AG10803 (cell line): ENCODE data around the gene CC2D2B.

ENCODE experiments used
- DNase-seq: peaks from one replicate; pipeline ENCODE4 v3.0.0; 2010; ENCODE audit warnings: low read depth
- H3K4me3 ChIP-seq: 2 replicates; pipeline ENCODE4 v1.5.1; 2011; ENCODE audit warnings: mild to moderate bottlenecking, low read length, control low read depth
- CTCF ChIP-seq: conservative IDR thresholded peaks from 2 replicates; pipeline ENCODE4 v1.5.1; 2011; ENCODE audit warnings: mild to moderate bottlenecking, low read length, control low read depth, inconsistent platforms

Gene CC2D2B

DNA sequence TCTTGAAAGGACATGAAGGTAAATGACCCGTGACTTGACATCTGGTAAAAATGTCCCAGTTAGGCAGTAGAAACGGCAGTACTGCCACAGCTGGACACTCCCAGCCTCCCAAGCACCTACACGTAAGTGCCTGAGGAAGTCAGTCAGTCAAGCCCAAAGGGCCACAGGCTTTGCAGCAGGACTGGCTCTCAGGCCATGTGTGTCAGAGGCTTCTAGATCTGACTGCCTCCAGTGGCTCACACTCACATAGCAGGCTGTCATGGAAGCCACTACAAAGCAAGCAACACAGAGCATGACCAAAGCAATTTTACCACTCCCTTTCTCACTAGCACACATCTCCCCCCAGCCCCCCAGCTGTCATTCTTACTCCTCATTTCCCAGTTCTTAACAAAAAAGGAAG lies 117.8 kb downstream of the CC2D2B start:
- peak; percentile 23; the same call in 1 of the 2 replicates for TF ChIP-seq CTCF
- no peak overlapping the region for H3K4me3 ChIP-seq
- peak; percentile 8 for DNase-seq

DNA sequence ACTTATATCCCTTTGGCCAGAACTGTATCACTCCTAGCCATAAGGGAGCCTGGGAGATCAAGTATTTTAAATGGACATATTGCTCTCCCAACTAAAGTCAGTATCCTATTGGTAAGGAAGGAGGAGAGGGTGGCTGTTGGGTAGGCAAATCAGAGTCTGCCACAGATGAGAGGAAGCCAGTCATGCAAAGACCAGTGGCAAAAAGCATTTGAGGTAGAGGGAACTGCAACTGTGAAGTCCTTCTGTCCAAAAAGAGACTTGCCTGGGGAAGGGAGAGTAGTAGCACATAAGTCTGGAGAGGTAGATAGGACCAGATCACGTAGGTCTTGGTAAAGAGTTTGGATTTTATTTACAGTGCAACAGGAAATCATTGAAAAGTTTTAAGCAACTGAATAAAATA lies 126.8 kb downstream of the CC2D2B start:
- no peak overlapping the region for H3K4me3 ChIP-seq
- no peak for DNase-seq
- no peak for TF ChIP-seq CTCF

DNA sequence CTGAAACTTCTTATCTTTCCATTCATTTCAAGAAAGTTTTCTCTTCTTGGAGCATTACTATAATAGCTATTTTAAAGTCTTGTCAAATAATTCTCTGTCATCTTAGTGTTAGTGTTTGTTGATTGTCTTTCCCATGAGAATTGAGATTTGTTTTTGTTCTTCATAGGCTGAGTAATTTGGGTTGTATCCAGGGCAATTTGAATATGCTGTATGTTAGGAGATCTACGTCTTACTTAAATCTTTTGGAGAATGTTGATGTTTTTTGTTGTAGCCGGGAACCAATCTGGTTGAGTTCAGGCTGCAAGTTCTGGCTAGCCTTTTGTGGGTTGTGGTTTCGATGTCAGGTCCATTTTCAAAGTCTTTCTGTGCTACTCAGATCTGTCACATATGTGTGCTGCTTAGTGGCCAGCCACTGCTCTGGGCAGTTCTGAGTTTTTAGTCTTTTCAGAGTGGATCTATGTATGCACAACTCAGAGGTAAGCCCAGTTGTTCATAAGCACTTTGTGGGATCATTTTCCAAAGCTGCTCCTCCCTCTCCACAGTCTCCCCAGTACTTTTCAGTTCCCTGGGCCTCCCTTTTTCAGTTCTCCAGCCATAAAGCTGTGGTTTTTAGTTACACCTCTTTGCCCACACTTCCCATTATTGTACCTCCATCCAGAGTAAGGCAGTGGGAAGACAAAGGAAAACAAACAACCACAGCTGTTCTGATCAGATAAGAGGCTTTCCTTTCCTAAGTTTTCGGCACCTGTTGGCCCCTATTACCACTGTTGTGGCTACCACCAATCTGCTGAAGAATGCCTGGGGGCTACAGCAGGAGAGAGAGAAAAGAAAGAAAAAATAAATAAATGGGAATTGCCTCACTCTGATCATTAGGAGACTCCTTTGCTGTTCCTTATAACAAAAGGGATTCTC lies 131.0 kb downstream of the CC2D2B start:
- TF ChIP-seq CTCF: no peak
- no peak overlapping the region for H3K4me3 ChIP-seq
- DNase-seq: no peak

DNA sequence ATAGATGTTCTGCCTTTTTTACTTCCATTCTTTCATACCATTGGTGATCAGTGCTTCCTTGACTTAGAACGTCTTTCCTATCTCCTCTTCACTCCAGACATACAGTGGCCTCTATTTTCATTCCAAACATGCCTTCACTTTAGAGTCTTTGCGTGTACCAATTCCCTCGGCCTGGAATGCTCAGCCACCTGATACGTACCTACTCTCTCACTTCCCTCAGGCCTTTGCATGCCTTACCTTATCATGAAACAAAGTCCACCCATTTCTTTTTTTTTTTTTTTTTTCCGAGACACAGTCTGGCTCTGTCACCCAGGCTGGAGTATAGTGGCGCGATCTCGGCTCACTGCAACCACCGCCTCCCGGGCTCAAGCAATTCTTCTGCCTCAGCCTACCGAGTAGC lies 133.4 kb downstream of the CC2D2B start:
- no peak for DNase-seq
- H3K4me3 ChIP-seq: no peak overlapping the region
- TF ChIP-seq CTCF: no peak

GRCh38 chr10:96043033-96043892 lies 135.5 kb downstream of the CC2D2B start, which contains the start of gene CCNJ:
CCNJ (plus strand) TSS chr10:96043583; CDS start chr10:96044394, 811 bp downstream.
- peak within 1 kb of the TSS; percentile 80 for H3K4me3 ChIP-seq
- no peak; the same call in 1 of the 2 replicates for TF ChIP-seq CTCF
- peak; percentile 88 for DNase-seq

- peak; percentile 42 for DNase-seq
- H3K4me3 ChIP-seq: peak overlapping the region; percentile 80
- no peak for TF ChIP-seq CTCF
Observed at GRCh38 chr10:96043893-96044715, 136.3 kb downstream of the CC2D2B start.
